ENCODE measurements around the gene SCNN1A. TPM values are rescaled to one million over a fixed set of nuclear protein-coding genes. Genes with fewer than 3 reads are reported as not detected.

The SCNN1A gene
- total and polyA plus RNA-seq, 9 donors = 1.2 to 141 (median 10.8) TPM

DNA sequence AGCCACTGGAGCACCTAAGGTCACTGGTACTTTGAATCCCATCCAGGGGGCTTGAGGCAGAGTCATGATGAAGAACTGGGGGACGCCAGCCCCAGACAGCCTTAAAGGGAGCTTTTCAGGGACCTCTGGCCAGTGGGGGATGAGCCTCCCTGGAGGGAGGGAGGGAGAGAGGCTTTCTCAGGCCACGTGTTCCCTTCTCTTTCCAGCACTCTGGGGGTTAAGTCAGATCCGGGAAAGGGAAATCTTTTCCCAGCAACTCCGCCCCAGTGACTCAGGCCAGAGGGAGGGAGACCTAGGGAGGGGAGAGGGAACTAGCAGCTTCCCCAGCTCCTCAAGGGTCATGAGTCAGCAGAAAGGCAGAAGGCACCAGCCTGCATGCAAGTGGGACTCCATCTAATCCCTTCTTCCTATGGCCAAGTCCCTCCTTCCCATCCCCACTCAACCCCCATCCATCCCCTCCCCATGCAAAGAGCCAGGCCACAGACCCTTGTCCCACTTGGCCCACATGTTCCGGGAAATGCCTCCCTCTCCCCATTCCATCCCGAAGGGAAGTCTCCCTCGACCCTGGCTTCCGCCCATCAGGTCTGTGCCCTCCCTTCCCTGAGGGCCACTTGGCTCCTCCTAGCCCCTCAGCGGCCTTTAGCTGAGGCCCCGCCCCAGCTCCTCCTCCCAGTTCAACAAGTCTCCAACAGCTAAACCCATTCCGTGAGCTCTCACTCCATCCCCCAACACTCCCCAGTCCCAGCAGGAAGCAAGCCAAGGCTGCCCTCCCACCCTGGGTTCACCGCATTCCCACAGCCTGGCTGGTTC lies 39.1 kb downstream of the SCNN1A start:
- DNase-seq = peak; percentile 95 to 97 (median 97)
- Histone ChIP-seq H3K36me3 (no peaks in the 10 kb centered on the region), H3K27ac (peak overlapping the region; percentile 82 to 97), H3K9me3 (no peaks in the 10 kb centered on the region), H3K4me3 (peak overlapping the region; percentile 41), H3K4me1 (ENCODE audit: insufficient read depth) (peaks cover 20% of the 10 kb centered on the region), H3K27me3 (no peaks in the 10 kb centered on the region)
- 0 to 1% (median 1%) methylated on average over 12 of the region's 12 CpGs for WGBS, 3 donors
- intact Hi-C loops (cut with DNase I) = loop anchor here (5.0 kb wide), 2 partner anchors 41 to 46 kb away; partner anchors contain the start of genes LTBR (in 3 of the 4) and SCNN1A (in 1 of the 4)
- TF ChIP-seq CTCF (IDR thresholded peaks at IDR 0.05) = no peak
- peak; percentile 76 for TF ChIP-seq POLR2A (IDR thresholded peaks at IDR 0.05)
- TF ChIP-seq EP300 (IDR thresholded peaks at IDR 0.05) = peak; percentile 99

DNA sequence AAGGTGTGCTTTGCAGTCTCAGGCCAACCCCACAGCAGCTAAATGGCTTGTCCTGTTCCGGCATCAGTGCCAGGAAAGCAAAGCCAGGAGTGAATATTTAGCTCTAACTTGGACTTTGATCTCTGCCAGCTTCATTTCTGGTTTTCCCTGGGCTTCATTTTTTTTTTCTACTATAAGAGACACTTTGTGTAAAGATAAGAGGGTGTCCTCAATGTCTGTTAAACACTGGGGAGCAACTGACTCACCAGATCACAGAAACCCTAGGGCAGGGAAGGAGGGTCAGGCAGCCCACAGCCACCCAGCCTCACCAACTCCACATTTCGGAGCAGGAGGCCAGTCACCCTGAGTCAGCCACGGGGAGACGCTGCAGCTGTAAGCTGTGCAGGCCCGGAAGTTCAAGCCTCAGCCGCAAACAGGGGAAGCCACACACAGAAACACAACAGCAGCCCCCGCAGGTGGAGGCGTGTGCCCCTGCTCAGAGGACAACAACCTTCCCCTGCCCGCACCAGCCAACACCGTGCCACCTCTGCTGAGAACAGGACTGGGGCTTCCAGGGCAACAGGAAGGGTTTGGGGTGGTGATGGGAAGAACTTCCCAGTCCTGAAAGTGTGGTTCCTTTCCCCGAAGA lies 39.8 kb downstream of the SCNN1A start:
- no peaks in the 10 kb centered on the region for H3K9me3 ChIP-seq
- 0 to 3% (median 1%) methylated on average over 11 of the region's 11 CpGs for WGBS, 3 donors
- no peaks in the 10 kb centered on the region for H3K36me3 ChIP-seq
- intact Hi-C loops (cut with DNase I) = loop anchor here (5.0 kb wide), 2 partner anchors 42 to 47 kb away; partner anchors contain the start of genes LTBR (in 3 of the 4) and SCNN1A (in 1 of the 4)
- H3K4me1 ChIP-seq (ENCODE audit: insufficient read depth) = peaks cover 22% of the 10 kb centered on the region
- TF ChIP-seq EP300 (IDR thresholded peaks at IDR 0.05) (no peak), POLR2A (IDR thresholded peaks at IDR 0.05) (no peak), CTCF (IDR thresholded peaks at IDR 0.05) (peak in 2 of 3 donors; percentile 48 to 62)
- peak overlapping the region; percentile 82 to 97 for H3K27ac ChIP-seq
- peak overlapping the region; percentile 41 for H3K4me3 ChIP-seq
- DNase-seq = peak; percentile 76 to 82 (median 79)
- H3K27me3 ChIP-seq = no peaks in the 10 kb centered on the region

DNA sequence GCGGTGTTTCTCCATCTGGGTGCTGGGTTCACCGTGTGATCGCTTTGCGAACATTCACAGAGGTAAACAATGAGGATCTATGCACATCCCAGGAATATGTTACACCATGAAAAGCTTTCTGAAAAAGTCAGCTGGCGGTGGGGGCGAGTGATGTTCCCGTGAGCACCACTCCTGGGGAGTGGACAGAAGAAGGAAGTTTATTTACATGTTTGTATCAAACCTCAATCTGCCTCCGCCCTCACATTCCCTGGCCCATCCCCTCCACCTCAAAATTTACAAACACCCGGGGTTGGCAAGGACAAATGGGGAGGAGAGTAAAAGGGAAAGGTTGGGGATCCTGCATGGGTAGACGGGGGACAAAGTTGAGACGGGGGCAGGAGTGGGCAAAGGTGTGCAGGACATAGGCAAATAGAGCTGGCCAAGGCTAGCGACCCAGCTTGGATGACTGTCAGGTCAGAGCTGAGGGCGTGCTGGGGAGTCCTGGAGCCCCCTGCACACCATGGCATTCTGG lies 40.4 kb downstream of the SCNN1A start:
- H3K4me3 ChIP-seq = peak overlapping the region; percentile 41
- H3K27ac ChIP-seq = peak overlapping the region; percentile 82 to 97
- TF ChIP-seq POLR2A (IDR thresholded peaks at IDR 0.05) = no peak
- TF ChIP-seq EP300 (IDR thresholded peaks at IDR 0.05) = no peak
- TF ChIP-seq CTCF (IDR thresholded peaks at IDR 0.05) = no peak
- peaks cover 26% of the 10 kb centered on the region for H3K4me1 ChIP-seq (ENCODE audit: insufficient read depth)
- peak in 1 of 5 donors; percentile 52 for DNase-seq
- no peaks in the 10 kb centered on the region for H3K36me3 ChIP-seq
- H3K9me3 ChIP-seq = no peaks in the 10 kb centered on the region
- WGBS, 3 donors = 12 to 15% (median 13%) methylated on average over 13 of the region's 13 CpGs
- H3K27me3 ChIP-seq = no peaks in the 10 kb centered on the region
- intact Hi-C loops (cut with DNase I) = loop anchor here (5.0 kb wide), 3 partner anchors 42 to 202 kb away; partner anchors contain the start of genes LTBR (in 3 of the 4) and SCNN1A (in 1 of the 4)

DNA sequence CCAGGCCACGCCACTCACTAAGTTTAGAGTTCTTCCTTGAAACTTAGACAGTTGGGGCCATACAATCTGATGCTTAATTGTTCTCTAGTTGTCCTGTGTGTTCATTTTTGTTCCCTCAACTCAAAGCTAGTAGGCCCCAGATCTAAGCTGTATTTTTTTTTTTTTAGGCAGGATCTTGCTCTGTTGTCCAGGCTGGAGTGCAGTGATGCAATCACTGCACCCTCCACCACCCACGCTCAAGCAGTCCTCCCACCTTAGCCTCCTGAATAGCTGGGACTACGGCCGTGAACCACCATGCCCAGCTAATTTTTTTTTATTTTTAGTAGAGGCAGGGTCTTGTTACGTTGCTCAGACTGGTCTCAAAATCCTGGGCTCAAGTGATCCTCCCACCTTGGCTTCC lies 41.0 kb downstream of the SCNN1A start:
- Histone ChIP-seq H3K4me1 (ENCODE audit: insufficient read depth) (peaks cover 26% of the 10 kb centered on the region), H3K27me3 (no peaks in the 10 kb centered on the region), H3K36me3 (no peaks in the 10 kb centered on the region), H3K27ac (peak overlapping the region in 1 of 2 donors; percentile 97), H3K4me3 (no peak overlapping the region), H3K9me3 (no peaks in the 10 kb centered on the region)
- no peak for DNase-seq
- WGBS, 3 donors = 38 to 46% (median 41%) methylated on average over 5 of the region's 5 CpGs
- TF ChIP-seq EP300 (IDR thresholded peaks at IDR 0.05) = no peak
- no peak for TF ChIP-seq POLR2A (IDR thresholded peaks at IDR 0.05)
- TF ChIP-seq CTCF (IDR thresholded peaks at IDR 0.05) = no peak
- intact Hi-C loops (cut with DNase I) = loop anchor here in 1 of 4 donors (5.0 kb wide), 1 partner anchor 203 kb away; no protein-coding TSS in a partner anchor

Data from ovary (tissue), 9 donors.